ENCODE data around the gene LSM3. TPM values are rescaled to one million over a fixed set of nuclear protein-coding genes. Genes with fewer than 3 reads are reported as not detected.
A peak's percentile ranks its signal among the peaks of the same experiment; 100 is the strongest.

The LSM3 gene
- total RNA-seq, 1 donor from 2014 or later, result 9.5 TPM

DNA sequence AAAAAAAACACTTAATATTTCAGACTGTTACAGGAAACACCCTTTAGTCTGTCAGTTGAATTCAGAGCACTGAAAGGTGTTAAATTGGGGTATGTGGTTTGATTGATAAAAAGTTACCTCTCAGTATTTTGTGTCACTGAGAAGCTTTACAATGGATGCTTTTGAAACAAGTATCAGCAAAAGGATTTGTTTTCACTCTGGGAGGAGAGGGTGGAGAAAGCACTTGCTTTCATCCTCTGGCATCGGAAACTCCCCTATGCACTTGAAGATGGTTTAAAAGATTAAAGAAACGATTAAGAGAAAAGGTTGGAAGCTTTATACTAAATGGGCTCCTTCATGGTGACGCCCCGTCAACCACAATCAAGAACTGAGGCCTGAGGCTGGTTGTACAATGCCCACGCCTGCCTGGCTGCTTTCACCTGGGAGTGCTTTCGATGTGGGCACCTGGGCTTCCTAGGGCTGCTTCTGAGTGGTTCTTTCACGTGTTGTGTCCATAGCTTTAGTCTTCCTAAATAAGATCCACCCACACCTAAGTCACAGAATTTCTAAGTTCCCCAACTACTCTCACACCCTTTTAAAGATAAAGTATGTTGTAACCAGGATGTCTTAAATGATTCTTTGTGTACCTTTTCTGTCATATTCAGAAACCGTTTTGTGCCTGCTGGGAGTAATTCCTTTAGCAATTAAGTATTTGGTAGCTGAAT is 35.9 kb upstream of the LSM3 start:
- Histone ChIP-seq H3K9ac (ENCODE audit: low read length) (peak overlapping the region; percentile 91), H3K9me3 (ENCODE audit: insufficient read depth, low read depth, low read length) (no peaks in the 10 kb centered on the region), H3K27ac (ENCODE audit: low read depth, low read length) (peak overlapping the region; percentile 100), H3K4me2 (ENCODE audit: low read length) (peak overlapping the region; percentile 37), H3K79me2 (ENCODE audit: insufficient read depth, low read length) (no peaks in the 10 kb centered on the region), H3K36me3 (ENCODE audit: insufficient read depth, low read length) (peaks cover 14% of the 10 kb centered on the region), H4K20me1 (ENCODE audit: insufficient read depth, low read length) (peaks cover 3% of the 10 kb centered on the region), H3K4me1 (ENCODE audit: insufficient read depth, low read length) (peaks cover 30% of the 10 kb centered on the region), H2AFZ (ENCODE audit: low read depth, low read length) (no peak overlapping the region), H3K27me3 (ENCODE audit: insufficient read depth, low read length) (no peaks in the 10 kb centered on the region), H3K4me3 (ENCODE audit: insufficient read depth, low read depth, low read length) (no peak overlapping the region)
- no peak for FAIRE-seq
- Mint-ChIP-seq H3K9me3 (ENCODE audit: unreplicated experiment) (no peaks in the 10 kb centered on the region), H3K27ac (ENCODE audit: unreplicated experiment) (peak overlapping the region; percentile 100), H3K4me1 (ENCODE audit: low read depth, unreplicated experiment) (peaks cover 41% of the 10 kb centered on the region), H3K36me3 (ENCODE audit: low read depth, unreplicated experiment) (peaks cover 22% of the 10 kb centered on the region), H3K4me3 (ENCODE audit: unreplicated experiment) (no peak overlapping the region), H3K27me3 (ENCODE audit: low read depth, unreplicated experiment) (no peaks in the 10 kb centered on the region)
- DNase-seq (ENCODE audit: low read depth), result no peak
- TF ChIP-seq, protein P1, sequence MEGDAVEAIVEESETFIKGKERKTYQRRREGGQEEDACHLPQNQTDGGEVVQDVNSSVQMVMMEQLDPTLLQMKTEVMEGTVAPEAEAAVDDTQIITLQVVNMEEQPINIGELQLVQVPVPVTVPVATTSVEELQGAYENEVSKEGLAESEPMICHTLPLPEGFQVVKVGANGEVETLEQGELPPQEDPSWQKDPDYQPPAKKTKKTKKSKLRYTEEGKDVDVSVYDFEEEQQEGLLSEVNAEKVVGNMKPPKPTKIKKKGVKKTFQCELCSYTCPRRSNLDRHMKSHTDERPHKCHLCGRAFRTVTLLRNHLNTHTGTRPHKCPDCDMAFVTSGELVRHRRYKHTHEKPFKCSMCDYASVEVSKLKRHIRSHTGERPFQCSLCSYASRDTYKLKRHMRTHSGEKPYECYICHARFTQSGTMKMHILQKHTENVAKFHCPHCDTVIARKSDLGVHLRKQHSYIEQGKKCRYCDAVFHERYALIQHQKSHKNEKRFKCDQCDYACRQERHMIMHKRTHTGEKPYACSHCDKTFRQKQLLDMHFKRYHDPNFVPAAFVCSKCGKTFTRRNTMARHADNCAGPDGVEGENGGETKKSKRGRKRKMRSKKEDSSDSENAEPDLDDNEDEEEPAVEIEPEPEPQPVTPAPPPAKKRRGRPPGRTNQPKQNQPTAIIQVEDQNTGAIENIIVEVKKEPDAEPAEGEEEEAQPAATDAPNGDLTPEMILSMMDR (IDR thresholded peaks at IDR 0.05; ENCODE audit: insufficient read depth, low read depth, low read length), result no peak
- TF ChIP-seq EZH2 (IDR thresholded peaks at IDR 0.05; ENCODE audit: insufficient read depth, low read length), result no peak

DNA sequence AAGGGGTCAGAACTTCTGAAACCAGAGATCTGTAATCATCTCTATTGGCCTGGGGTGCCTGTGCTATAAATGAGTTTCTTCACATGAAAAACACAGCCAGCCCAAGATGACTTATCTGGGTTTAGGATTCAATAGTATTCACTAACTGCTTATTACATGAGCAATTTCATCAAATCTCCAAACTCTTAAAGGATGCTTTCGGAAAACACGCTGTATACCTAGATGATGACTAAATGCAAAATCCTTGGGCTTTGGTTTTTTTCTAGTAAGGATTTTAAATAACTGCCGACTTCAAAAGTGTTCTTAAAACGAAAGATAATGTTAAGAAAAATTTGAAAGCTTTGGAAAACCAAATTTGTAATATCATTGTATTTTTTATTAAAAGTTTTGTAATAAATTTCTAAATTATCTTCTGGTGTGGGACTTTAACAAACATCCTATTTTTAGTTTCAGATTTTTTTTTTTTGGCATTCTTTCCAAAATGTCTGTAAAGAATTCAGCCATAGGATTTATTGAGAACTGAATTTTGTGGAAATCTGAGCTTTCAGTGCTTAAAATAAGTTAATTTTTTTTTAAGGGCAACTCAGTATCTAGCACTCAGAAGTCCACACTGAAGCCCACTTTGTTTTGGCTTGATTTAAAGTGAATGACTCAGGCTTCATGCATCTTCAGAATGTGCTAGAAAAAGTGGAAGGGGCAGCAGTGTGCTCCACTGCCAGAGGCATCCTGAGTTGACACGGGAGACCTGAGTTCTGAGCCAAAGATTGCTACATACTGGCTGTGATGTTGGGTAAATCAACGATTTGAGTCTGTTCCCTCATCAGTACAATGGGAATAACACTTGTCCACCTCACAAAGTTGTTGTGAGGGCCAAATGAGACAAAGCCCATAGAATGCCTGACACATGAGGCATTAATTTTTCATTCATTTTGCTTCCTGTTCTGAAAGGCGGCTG is 35.1 kb upstream of the LSM3 start:
- Mint-ChIP-seq H3K9me3 (ENCODE audit: unreplicated experiment) (no peaks in the 10 kb centered on the region), H3K4me1 (ENCODE audit: low read depth, unreplicated experiment) (peaks cover 41% of the 10 kb centered on the region), H3K27ac (ENCODE audit: unreplicated experiment) (peak overlapping the region; percentile 100), H3K36me3 (ENCODE audit: low read depth, unreplicated experiment) (peaks cover 19% of the 10 kb centered on the region), H3K27me3 (ENCODE audit: low read depth, unreplicated experiment) (no peaks in the 10 kb centered on the region), H3K4me3 (ENCODE audit: unreplicated experiment) (peak overlapping the region; percentile 22)
- no peak for TF ChIP-seq EZH2 (IDR thresholded peaks at IDR 0.05; ENCODE audit: insufficient read depth, low read length)
- TF ChIP-seq, protein P1 (IDR thresholded peaks at IDR 0.05; ENCODE audit: insufficient read depth, low read depth, low read length), result no peak
- H3K36me3 ChIP-seq (ENCODE audit: insufficient read depth, low read length), result peaks cover 11% of the 10 kb centered on the region
- H3K9me3 ChIP-seq (ENCODE audit: insufficient read depth, low read depth, low read length), result no peaks in the 10 kb centered on the region
- DNase-seq (ENCODE audit: low read depth) (peak; percentile 94), FAIRE-seq (peak; percentile 99)
- peak overlapping the region; percentile 81 for H3K4me2 ChIP-seq (ENCODE audit: low read length)
- peak overlapping the region; percentile 43 for H3K4me3 ChIP-seq (ENCODE audit: insufficient read depth, low read depth, low read length)
- H3K79me2 ChIP-seq (ENCODE audit: insufficient read depth, low read length), result no peaks in the 10 kb centered on the region
- H3K27me3 ChIP-seq (ENCODE audit: insufficient read depth, low read length), result no peaks in the 10 kb centered on the region
- H2AFZ ChIP-seq (ENCODE audit: low read depth, low read length), result no peak overlapping the region
- H3K9ac ChIP-seq (ENCODE audit: low read length), result peak overlapping the region; percentile 91
- H3K4me1 ChIP-seq (ENCODE audit: insufficient read depth, low read length), result peaks cover 30% of the 10 kb centered on the region
- H4K20me1 ChIP-seq (ENCODE audit: insufficient read depth, low read length), result peaks cover 3% of the 10 kb centered on the region
- peak overlapping the region; percentile 100 for H3K27ac ChIP-seq (ENCODE audit: low read depth, low read length)

Measured in astrocyte (in vitro differentiated cells and primary cell).